Activated T-cell treated with anti-CD3 and anti-CD28 coated beads, Interleukin-2, amount 50 U/mL, for 24 hours (primary cell): ENCODE measurements around the gene PLA2G6.

Experiments
- DNase-seq: peaks from one replicate; pipeline ENCODE4 v3.0.0-alpha.2; 2020
- H3K27ac Mint-ChIP-seq: 2 replicates; pipeline ENCODE4 v1.8.0; 2020; ENCODE audit warnings: mild to moderate bottlenecking, mixed read lengths
- H3K27me3 Mint-ChIP-seq: 2 replicates; pipeline ENCODE4 v1.8.0; 2020; ENCODE audit warnings: mixed read lengths
- H3K36me3 Mint-ChIP-seq: 2 replicates; pipeline ENCODE4 v1.8.0; 2020; ENCODE audit warnings: low read depth, mixed read lengths
- H3K4me1 Mint-ChIP-seq: 2 replicates; pipeline ENCODE4 v1.8.0; 2020; ENCODE audit warnings: low read depth, mixed read lengths
- H3K4me3 Mint-ChIP-seq: 2 replicates; pipeline ENCODE4 v1.8.0; 2020; ENCODE audit warnings: mild to moderate bottlenecking, moderate library complexity, mixed read lengths
- H3K9me3 Mint-ChIP-seq: 2 replicates; pipeline ENCODE4 v1.8.0; 2020; ENCODE audit warnings: mixed read lengths

Gene PLA2G6

DNA sequence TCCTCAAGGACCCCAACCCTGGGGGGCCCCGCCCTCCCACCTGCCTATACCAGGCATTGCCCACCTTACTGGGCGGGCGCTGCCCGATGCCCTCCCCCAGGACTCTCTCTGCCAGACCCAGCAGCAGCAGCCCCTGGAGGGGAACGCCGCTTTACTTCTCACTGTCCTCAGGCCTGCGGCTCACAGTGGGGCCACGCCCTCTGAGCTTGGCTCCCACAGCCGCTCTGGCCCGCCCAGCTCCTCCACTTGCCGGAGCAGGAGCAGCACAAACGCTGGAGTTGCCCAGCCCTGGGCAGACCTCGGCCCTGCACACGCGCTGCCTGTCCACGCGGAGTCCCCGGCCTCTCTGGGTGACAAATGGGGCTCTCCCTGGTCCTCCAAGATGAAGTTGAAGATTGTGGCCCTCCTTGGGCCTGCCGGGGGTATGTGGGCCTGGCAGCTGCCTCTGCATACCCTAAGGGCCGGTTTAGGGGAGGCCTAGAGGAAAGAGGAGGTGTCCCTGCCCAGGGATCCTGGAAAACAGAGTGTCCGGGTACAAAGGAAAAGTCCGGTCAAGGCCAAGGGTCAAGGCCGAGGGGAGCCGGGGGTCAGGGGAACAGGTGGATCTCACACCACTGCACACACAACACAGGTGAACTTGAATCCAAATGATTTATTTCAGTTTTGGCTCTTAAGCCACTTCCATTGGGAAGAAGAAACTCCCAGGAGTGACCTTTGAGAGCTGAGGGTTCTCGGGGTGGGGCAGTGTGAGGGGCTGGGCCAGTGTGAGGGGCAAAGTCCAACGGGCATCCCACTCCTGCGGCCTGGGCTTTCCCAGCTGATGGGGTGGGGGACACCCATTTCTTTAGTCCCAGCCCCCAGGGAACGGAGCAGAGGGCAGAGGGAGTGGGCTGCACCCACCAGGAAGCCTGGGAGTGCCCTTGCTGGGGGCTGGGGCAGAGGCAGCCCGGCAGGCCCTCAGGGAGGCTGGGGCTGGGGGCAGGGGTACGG lies 70.5 kb downstream of the PLA2G6 start:
- no peak for DNase-seq
- Mint-ChIP-seq H3K27ac (no peak overlapping the region), H3K4me3 (no peak overlapping the region), H3K9me3 (no peaks in the 10 kb centered on the region), H3K27me3 (no peaks in the 10 kb centered on the region), H3K4me1 (no peaks in the 10 kb centered on the region), H3K36me3 (peaks cover 10% of the 10 kb centered on the region)

DNA sequence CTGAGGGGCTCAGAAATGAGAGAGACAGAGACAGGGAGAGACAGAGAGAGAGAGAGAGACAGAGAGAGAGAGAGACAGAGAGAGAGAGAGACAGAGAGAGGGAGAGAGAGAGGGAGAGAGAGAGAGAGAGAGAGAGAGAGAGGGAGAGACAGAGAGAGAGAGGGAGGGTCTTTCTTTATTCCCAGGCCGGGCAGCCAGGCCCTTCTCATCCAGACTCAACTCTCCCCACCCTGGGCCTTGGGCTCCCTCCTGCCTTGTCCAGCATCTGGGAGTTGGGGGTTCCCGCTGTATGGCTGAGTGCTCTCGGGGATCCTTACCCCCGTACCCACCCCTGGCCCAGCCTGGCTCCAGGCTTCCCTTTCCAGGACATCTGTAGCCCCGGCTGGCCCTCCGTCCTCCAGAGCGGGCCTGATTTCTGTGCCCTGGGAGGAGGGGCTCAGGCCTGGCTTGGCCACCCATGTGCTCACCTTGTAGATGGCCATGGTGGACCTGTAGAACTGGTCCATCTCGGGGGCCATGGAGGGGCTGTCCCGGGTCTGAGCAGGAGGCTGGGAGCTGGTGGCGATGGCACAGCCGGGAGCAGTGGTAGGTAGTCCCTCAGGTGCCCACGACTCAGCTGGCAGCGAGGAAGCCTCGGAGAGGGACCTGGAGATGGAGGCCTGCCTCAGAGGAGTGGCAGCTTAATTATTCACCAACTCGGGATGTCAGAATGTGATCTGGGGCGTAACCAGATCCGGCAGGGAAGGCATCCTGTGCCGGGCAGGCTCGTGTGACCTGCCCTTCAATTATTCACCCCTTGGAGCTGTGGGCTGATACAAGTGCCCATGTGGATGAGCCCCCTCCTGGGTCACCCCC lies 71.4 kb downstream of the PLA2G6 start, which contains the start of gene BAIAP2L2:
Gene BAIAP2L2, minus strand, starts transcription at position 677 of the 855 bp plus-strand sequence. Its CDS starts 159 bp downstream, at position 518.
- H3K36me3 Mint-ChIP-seq = peaks cover 4% of the 10 kb centered on the region
- H3K27ac Mint-ChIP-seq = no peak within 1 kb of the TSS
- H3K27me3 Mint-ChIP-seq = no peaks in the 10 kb centered on the region
- DNase-seq = no peak
- no peaks in the 10 kb centered on the region for H3K4me1 Mint-ChIP-seq
- no peak within 1 kb of the TSS for H3K4me3 Mint-ChIP-seq
- no peaks in the 10 kb centered on the region for H3K9me3 Mint-ChIP-seq

DNA sequence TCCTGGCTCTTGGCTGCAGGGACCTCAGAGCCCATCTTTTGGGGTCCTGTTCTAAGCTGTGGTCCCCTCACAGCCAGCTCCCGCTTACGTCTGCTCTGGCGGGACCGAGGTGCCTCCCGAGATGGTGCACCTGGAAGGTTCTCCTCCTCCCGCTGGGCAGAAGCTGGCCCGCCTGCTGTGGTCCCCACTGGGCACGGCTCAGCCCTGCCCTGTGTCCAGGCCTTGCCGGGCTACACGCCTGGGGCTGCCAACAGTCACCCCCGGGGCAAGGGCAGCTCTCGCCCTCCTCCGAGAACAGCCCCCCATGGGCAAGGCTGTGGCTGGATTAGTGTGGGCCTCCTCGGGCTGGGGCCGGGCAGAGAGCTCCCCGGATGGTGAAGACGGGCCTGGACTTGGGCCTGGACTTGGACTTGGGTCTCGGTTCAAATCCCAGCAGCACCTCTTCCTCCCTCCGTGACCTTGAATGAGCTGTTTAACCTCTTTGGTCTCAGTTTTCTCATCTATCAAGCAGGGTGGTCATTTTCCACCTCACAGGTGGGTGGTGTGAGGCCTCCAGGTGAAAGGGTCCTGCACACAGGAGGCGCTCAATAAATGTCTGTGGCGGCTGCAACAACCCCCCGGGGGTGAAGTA lies 72.1 kb downstream of the PLA2G6 start:
- H3K27me3 Mint-ChIP-seq = no peaks in the 10 kb centered on the region
- no peak for DNase-seq
- H3K27ac Mint-ChIP-seq = no peak overlapping the region
- peaks cover 5% of the 10 kb centered on the region for H3K4me1 Mint-ChIP-seq
- no peaks in the 10 kb centered on the region for H3K9me3 Mint-ChIP-seq
- peaks cover 2% of the 10 kb centered on the region for H3K36me3 Mint-ChIP-seq
- H3K4me3 Mint-ChIP-seq = no peak overlapping the region

DNA sequence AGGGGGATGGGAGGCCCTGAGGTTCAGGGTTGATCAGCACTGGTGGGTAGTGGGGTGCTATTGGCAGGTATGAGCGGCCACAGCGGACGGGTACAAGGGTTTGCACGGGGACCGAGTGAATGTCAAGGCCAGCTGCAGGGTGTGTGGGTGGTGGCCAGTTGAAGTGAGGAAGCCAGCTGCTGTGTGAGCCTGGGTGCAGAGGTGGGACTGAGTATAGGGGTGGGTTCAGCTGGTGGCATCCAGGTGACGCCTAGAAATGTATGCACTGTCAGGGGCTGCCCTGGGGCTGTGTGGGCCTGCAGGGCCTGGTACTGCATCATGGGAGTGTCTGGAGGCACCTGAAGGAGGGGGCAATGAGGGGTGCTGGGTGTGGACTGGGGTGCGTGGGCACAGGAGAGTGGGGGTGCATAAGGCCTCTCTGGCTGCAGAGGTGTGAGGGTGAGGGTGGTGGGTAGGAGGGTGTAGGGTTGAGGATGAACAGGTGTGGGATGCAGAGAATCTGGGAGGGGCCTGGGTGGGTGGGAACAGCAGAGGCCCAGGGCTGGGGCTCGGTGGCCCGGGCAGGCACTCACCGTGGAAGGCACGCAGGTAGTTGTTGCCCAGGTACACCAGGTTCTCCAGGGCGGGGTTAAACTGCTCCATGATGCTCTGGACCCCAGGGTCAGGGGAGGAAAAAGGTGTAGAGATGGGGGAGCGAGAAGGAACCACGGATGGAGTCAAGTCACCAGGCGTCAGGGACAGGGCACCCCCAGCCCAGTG lies 72.9 kb downstream of the PLA2G6 start:
- Mint-ChIP-seq H3K27me3 (no peaks in the 10 kb centered on the region), H3K36me3 (no peaks in the 10 kb centered on the region), H3K4me3 (no peak overlapping the region), H3K27ac (no peak overlapping the region), H3K9me3 (no peaks in the 10 kb centered on the region), H3K4me1 (peaks cover 8% of the 10 kb centered on the region)
- DNase-seq = no peak

DNA sequence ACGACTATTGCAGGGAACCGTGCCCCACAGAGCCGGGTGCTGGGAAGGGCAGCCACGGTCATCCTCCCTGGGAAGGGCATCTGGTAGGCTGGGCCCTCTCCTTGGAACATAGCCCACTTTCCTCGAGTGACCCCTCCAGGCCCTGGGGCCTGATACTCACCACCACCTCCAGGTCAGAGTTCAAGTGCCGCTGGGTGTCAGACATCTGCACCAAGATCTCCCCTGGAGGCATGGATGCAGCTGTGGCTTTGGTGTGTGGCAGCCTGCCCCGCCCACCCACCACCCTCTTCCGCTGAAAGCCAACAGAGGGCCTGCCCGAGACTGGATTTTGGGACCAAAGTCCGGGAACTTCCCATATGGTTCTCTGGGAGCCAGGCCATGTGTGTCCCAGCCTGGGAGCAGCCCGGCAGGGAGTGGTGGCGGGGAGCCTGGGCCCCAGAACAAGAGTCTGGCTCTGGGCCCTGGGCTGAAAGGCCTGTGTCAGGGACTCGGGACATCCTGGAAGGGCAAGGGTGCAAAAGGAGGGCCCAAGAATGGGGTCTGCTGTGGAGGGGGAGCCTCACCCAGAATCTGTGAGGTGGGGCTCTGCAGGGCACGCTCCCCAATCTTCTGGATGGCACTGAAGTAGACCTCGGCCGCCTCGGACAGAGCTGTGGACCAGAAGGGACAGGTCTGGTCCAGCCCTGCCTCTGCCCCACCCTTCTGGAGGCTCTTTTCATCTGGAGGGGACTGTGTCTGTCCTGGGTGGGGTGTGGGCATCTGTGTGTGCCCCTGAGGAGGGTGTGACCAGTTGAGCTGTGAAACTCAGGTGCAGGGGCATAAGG lies 73.7 kb downstream of the PLA2G6 start:
- Mint-ChIP-seq H3K4me1 (peaks cover 8% of the 10 kb centered on the region), H3K9me3 (no peaks in the 10 kb centered on the region), H3K27me3 (no peaks in the 10 kb centered on the region), H3K4me3 (no peak overlapping the region), H3K36me3 (no peaks in the 10 kb centered on the region), H3K27ac (no peak overlapping the region)
- no peak for DNase-seq

DNA sequence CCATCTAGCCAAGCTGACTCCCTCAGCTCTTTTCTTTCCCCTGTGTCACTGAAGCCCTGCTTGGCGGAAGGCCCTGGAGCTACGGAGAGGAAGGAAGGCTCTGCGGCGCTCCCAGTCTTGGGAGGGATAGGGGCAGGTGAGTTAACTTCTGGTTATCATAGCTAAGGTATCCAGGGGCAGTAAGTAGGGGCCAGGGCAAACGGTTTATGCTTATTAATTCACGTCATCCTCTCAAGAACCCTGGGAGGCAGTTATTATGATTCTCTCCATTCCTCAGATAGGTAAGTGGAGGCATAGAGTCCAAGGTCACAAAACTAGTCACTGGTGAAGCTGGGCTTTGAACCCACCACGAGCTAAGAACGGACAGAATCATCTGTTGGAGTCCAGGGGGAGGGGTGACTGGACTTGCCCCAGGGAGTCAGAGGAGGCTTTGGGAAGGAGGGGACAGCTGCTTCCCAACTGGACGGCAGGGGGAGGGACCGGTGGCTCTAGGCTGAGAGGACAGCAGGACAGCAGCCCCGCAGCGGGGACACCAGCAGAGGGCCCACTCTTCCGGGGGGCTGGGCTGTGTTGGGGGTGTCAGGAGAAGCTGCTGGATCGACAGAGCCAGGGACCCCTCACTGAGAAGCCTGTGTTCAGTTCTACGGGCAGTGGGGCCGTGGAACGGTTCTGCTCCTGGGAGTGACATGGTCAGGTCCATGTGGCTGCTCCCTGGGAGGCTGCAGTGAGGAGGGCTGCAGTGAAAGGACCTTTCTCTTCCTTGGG lies 74.6 kb downstream of the PLA2G6 start:
- no peaks in the 10 kb centered on the region for H3K9me3 Mint-ChIP-seq
- no peak overlapping the region for H3K27ac Mint-ChIP-seq
- H3K36me3 Mint-ChIP-seq = no peaks in the 10 kb centered on the region
- peaks cover 8% of the 10 kb centered on the region for H3K4me1 Mint-ChIP-seq
- no peaks in the 10 kb centered on the region for H3K27me3 Mint-ChIP-seq
- H3K4me3 Mint-ChIP-seq = no peak overlapping the region
- no peak for DNase-seq

DNA sequence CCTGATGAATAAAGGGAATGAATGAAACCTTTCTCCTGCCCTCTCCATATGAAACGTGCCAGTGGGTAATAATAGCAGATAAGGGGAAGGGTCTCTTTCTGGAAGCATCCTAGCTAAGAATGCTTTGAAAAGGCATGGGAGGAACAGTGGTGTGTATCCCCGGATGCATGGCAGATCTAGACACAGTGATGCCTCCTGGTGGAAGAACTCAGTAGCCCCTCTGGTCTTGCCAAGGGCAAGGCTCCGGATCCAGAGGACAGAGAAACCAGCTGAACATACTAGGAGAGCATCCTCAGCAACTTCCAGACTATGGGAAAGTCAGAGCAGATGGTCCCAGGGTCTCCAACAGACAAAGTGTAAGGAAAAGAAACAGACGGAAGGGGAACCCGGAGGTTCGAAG lies 77.5 kb downstream of the PLA2G6 start:
- no peaks in the 10 kb centered on the region for H3K36me3 Mint-ChIP-seq
- H3K27ac Mint-ChIP-seq = no peak overlapping the region
- no peaks in the 10 kb centered on the region for H3K27me3 Mint-ChIP-seq
- H3K4me3 Mint-ChIP-seq = no peak overlapping the region
- no peak for DNase-seq
- H3K9me3 Mint-ChIP-seq = no peaks in the 10 kb centered on the region
- peaks cover 8% of the 10 kb centered on the region for H3K4me1 Mint-ChIP-seq

DNA sequence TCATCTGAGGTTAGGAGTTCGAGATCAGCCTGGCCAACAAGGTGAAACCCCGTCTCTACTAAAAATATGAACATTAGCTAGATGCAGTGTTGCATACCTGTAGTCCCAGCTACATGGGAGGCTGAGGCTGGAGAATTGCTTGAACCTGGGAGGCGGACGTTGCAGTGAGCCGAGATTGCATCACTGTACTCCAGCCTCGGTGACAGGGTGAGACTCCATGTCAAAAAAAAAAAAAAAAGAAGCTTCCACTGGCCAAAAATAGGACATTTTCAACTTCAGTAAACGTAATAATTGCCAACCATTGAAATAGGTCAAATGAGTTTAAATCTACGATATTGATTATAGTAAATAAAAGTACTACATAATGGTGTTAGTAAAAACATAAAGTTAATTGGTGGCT lies 78.0 kb downstream of the PLA2G6 start:
- Mint-ChIP-seq H3K9me3 (no peaks in the 10 kb centered on the region), H3K4me1 (peaks cover 8% of the 10 kb centered on the region), H3K36me3 (no peaks in the 10 kb centered on the region), H3K27me3 (no peaks in the 10 kb centered on the region), H3K27ac (no peak overlapping the region), H3K4me3 (no peak overlapping the region)
- no peak for DNase-seq

DNA sequence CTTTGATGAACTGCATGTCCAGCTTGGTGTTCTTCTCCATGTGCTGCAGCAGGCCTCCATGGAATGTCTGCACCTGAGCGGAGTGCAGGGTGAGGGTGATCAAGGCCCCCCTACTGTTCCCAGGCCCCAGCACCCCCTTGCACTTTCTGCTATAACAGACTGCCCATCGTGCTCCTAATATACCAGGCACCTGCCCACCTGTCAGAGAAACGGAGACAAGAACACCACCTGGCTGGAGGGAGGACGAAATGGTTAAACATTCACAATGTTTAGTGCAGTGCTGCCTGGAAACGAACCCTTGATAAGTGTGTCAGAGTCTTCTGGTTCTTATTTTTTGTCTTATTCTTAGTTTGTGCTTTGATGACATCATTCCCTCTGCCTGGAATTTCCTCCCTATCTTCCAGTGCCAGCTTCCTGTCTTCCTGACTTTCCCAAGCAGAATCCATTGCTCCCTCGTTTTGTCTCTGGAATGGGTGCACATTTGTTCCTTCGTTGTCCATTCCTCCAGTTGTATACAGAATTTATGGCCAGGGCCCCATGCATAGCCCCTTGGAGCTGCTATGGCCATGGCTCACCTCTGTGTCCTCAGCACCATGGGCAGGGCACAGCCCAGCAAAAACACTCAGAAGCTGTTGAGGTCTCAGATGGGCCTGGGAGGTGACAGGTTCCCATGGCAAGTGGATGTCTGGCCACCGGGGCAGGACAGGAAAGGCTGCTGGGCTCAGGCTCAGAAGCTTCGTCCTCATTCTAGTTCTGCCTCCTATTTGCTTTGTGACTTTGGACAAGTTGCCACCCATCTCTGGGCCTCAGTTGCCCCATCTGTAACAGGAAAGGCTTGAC lies 83.0 kb downstream of the PLA2G6 start:
- Mint-ChIP-seq H3K4me3 (no peak overlapping the region), H3K27ac (no peak overlapping the region), H3K9me3 (no peaks in the 10 kb centered on the region), H3K36me3 (peaks cover 5% of the 10 kb centered on the region), H3K4me1 (no peaks in the 10 kb centered on the region), H3K27me3 (no peaks in the 10 kb centered on the region)
- DNase-seq = no peak

DNA sequence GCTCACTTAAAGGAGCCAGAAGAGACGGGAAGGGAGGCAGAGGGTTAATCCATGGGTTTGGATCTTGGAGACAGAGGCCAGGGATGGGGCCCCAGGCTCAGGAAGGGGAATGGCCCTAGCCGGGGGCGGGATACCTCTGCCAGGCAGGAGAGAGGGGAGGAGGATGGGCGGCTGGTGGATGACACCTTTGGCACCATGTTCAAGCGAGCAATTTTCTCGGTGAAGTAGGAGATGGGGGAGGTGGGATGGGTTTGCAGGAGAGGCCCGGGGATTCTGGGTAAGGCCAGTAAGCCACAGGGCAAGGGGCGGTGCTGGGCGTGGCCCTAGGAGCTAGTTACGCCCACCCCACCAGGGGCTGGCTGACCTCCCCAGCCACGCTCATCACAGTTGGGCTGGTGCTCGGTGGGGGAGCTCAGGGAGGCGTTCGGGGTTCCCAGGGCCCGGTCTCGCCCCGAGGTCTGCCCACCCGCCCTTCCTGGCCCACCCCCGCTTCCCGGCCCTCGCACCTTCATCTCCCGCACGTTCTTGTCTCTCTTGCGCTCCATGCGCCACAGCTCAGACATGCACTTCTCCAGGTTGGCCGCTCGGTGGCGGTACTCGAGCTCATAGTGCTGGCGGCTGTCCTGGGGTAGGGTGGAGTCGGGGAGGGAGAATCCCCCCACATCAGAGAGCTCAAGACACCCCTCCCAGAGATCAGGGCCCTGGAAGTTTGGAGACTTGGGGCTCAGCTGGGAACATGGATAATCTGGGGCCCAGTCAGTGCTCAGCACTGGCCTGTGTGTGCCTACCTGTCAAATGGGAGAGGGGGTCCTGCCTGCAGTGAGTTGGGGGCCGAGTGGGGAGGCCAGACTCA lies 83.8 kb downstream of the PLA2G6 start:
- Mint-ChIP-seq H3K27ac (no peak overlapping the region), H3K9me3 (no peaks in the 10 kb centered on the region), H3K36me3 (peaks cover 5% of the 10 kb centered on the region), H3K27me3 (no peaks in the 10 kb centered on the region), H3K4me3 (no peak overlapping the region), H3K4me1 (no peaks in the 10 kb centered on the region)
- no peak for DNase-seq

DNA sequence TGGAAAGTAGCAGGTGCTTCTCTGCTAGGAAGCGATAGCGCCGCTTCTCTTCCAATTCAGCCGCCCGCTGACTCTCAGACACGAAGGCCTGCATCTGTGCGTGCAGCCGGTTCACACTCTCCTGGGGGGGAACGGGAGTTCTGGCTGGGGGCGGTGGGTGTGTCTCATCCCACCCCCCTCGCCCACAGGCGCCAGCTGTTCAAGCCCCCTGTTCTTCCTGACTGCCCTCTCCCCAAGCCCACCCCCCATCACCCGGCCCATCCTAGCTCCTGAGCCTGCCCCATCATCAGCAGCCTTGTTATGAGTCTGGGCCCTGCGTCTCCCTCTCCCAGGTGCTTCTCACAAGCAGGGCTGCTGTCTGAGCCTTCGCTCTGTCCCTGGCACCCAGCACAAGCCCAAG lies 84.6 kb downstream of the PLA2G6 start:
- Mint-ChIP-seq H3K27ac (no peak overlapping the region), H3K4me3 (no peak overlapping the region), H3K9me3 (no peaks in the 10 kb centered on the region), H3K27me3 (no peaks in the 10 kb centered on the region), H3K4me1 (no peaks in the 10 kb centered on the region), H3K36me3 (peaks cover 5% of the 10 kb centered on the region)
- DNase-seq = no peak
